ENCODE data around the gene STYXL1.

- no peak for TF ChIP-seq POLR2AphosphoS5 (IDR thresholded peaks at IDR 0.05; ENCODE audit: low read depth, low read length)
- no peak for TF ChIP-seq POLR2A (IDR thresholded peaks at IDR 0.05; ENCODE audit: low read depth, low read length)
- TF ChIP-seq TAF1 (IDR thresholded peaks at IDR 0.05; ENCODE audit: borderline replicate concordance, low read depth, low read length) = no peak
These were observed 77.9 kb downstream of the STYXL1 start for GRCh38 chr7:75969704-75970498.

Data from GM12892 (cell line).